ENCODE data around the gene GPR176.

GRCh38 chr15:39960411-39960810, 40.3 kb upstream of the GPR176 start:
- no peak for TF ChIP-seq POLR2AphosphoS5 (IDR thresholded peaks at IDR 0.05; ENCODE audit: low read depth)
- no peak for TF ChIP-seq CTCF (IDR thresholded peaks at IDR 0.05; ENCODE audit: insufficient read depth, low read length)
- no peak for TF ChIP-seq REST (IDR thresholded peaks at IDR 0.05; ENCODE audit: insufficient replicate concordance, low read depth)
- no peak for TF ChIP-seq GABPA (IDR thresholded peaks at IDR 0.05; ENCODE audit: low read depth)
